Peyer's patch (tissue), 4 donors: ENCODE data around the gene FITM2.

Experiments
- POLR2A ChIP-seq, 2 donors: fragments of 450-650 bp; IDR thresholded peaks; one replicate each; pipeline ENCODE4 v1.5.1; 2017; ENCODE audit warnings: antibody characterized with exemption in 2 of 2, mild to moderate bottlenecking in 2 of 2, moderate library complexity in 2 of 2
- TF ChIP-seq, protein P1 (sequence below), 6 experiments: fragments of 450-650 bp in 4 of 6; fragments of 200-600 bp in 2 of 6; sonication (generic) in 1 of 6; IDR thresholded peaks; one replicate each; pipeline ENCODE4 v1.5.1; 2017 to 2019; ENCODE audit warnings: antibody characterized with exemption in 6 of 6, mild to moderate bottlenecking in 3 of 6, moderate library complexity in 1 of 6

DNA sequence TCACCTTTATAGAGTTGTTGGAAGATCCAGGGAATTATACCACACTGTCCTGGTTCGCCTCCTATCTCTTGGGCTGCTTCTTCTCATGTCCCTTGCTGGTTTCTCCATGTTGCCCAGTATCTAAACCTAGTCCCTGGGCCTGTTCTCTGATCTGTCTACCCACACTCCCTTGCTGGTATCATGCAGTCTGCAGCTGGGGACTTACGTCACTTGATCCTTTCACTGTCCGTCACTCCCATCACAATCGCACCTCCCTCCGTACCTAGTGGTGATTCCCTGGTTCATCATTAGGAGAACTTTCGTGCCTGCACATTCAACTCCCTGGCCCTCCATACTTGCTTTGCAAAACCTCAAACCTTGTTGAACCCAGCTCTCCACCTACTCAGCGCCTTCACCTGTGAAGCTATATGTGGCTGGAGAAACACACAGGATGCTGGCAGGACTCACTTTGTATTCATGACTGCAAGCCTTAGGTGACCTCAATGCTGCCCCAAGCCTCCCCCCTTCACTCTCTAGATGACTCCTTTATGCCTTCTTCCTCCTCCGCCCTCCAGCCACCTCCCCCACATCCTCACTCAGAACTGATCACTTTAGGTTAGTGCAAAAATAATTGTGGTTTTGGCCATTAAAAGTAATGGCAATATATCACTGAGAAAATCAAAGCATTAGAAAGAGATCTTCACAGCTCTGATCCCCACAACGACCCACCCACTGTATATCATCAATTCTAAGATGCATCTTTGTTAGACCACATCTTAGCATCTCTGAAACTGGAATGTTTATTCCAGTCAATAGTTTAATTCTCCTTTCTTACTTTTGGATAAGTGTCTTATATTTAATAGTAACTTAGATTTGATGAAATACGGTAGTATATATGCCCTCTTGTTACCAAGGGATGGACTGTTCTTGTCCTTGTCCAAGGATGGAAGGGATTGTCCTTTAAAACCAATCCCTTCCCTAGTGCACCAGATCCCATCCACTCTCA, 37.5 kb downstream of the FITM2 start:
- TF ChIP-seq, protein P1, sequence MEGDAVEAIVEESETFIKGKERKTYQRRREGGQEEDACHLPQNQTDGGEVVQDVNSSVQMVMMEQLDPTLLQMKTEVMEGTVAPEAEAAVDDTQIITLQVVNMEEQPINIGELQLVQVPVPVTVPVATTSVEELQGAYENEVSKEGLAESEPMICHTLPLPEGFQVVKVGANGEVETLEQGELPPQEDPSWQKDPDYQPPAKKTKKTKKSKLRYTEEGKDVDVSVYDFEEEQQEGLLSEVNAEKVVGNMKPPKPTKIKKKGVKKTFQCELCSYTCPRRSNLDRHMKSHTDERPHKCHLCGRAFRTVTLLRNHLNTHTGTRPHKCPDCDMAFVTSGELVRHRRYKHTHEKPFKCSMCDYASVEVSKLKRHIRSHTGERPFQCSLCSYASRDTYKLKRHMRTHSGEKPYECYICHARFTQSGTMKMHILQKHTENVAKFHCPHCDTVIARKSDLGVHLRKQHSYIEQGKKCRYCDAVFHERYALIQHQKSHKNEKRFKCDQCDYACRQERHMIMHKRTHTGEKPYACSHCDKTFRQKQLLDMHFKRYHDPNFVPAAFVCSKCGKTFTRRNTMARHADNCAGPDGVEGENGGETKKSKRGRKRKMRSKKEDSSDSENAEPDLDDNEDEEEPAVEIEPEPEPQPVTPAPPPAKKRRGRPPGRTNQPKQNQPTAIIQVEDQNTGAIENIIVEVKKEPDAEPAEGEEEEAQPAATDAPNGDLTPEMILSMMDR (IDR thresholded peaks at IDR 0.05): no peak
- no peak for TF ChIP-seq POLR2A (IDR thresholded peaks at IDR 0.05)
